BLaER1 treated with 17β-estradiol and CSF1 and Interleukin-3, amounts not matched to agents 10 nM and 100 nM (cell line): ENCODE data around the gene POC1A.

Experiments used
- H3K27ac ChIP-seq, 11 experiments: shearing (Covaris generic); formaldehyde crosslinking; 2 replicates each; pipeline ENCODE4 v1.8.1; 2022
- H3K27me3 ChIP-seq, 11 experiments: shearing (Covaris generic); formaldehyde crosslinking; 2 replicates each; pipeline ENCODE4 v1.8.1; 2022
- H3K36me3 ChIP-seq, 11 experiments: shearing (Covaris generic); formaldehyde crosslinking; 2 replicates each; pipeline ENCODE4 v1.8.1; 2022
- H3K4me1 ChIP-seq, 10 experiments: shearing (Covaris generic); formaldehyde crosslinking; 2 replicates each; pipeline ENCODE4 v1.8.1; 2022
- H3K4me2 ChIP-seq, 11 experiments: shearing (Covaris generic); formaldehyde crosslinking; 2 replicates each; pipeline ENCODE4 v1.8.1; 2022
- H3K4me3 ChIP-seq, 10 experiments: shearing (Covaris generic); formaldehyde crosslinking; 2 replicates each; pipeline ENCODE4 v1.8.1; 2022
- H3K9ac ChIP-seq, 11 experiments: shearing (Covaris generic); formaldehyde crosslinking; 2 replicates each; pipeline ENCODE4 v1.8.1; 2022
- H3K9me3 ChIP-seq, 11 experiments: shearing (Covaris generic); formaldehyde crosslinking; replicated peaks in 1 of 11; 2 replicates each; pipeline ENCODE4 v1.8.1; 2022
- H4K20me1 ChIP-seq, 11 experiments: shearing (Covaris generic); formaldehyde crosslinking; 2 replicates each; pipeline ENCODE4 v1.8.1; 2022
- Cebpa-rat ChIP-seq, 11 experiments: shearing (Covaris generic); IDR thresholded peaks; 2 replicates each; pipeline ENCODE4 v1.8.1; 2022

Gene POC1A

GRCh38 chr3:52106951-52107611, 47.1 kb downstream of the POC1A start:
- H3K27me3 ChIP-seq = no peaks in the 10 kb centered on the region
- no peak overlapping the region for H3K4me3 ChIP-seq
- peaks cover 0 to 4% (median 0%) of the 10 kb centered on the region in 11 experiments; a peak in 1 of 22 replicates for H4K20me1 ChIP-seq
- H3K9me3 ChIP-seq = peaks cover 4 to 12% (median 7%) of the 10 kb centered on the region in 11 experiments; a peak in 20 of 22 replicates
- peak overlapping the region in 7 of 11 experiments; percentile 5 to 82 (median 75); a peak in 12 of 22 replicates for H3K27ac ChIP-seq
- H3K4me1 ChIP-seq = peaks cover 49 to 58% (median 56%) of the 10 kb centered on the region in 10 experiments
- H3K9ac ChIP-seq = peak overlapping the region in 4 of 11 experiments; percentile 18 to 67 (median 20); a peak in 3 of 22 replicates
- peak overlapping the region; percentile 71 to 93 (median 88) for H3K4me2 ChIP-seq
- TF ChIP-seq Cebpa-rat (IDR thresholded peaks at IDR 0.05) = no peak
- H3K36me3 ChIP-seq = peaks cover 8 to 69% (median 46%) of the 10 kb centered on the region in 11 experiments; a peak in 20 of 22 replicates

- Histone ChIP-seq H3K4me1 (peaks cover 34 to 41% (median 36%) of the 10 kb centered on the region in 10 experiments), H3K4me3 (no peak overlapping the region), H3K9me3 (peaks cover 19 to 29% (median 23%) of the 10 kb centered on the region in 11 experiments), H3K27ac (no peak overlapping the region), H3K27me3 (no peaks in the 10 kb centered on the region), H3K4me2 (no peak overlapping the region), H4K20me1 (no peaks in the 10 kb centered on the region), H3K36me3 (peaks cover 20 to 72% (median 57%) of the 10 kb centered on the region in 11 experiments; a peak in 21 of 22 replicates), H3K9ac (no peak overlapping the region)
- no peak for TF ChIP-seq Cebpa-rat (IDR thresholded peaks at IDR 0.05)
These were observed 49.3 kb downstream of the POC1A start for GRCh38 chr3:52104684-52105640.

- H3K27me3 ChIP-seq = no peaks in the 10 kb centered on the region
- H4K20me1 ChIP-seq = no peaks in the 10 kb centered on the region
- H3K9ac ChIP-seq = no peak overlapping the region
- TF ChIP-seq Cebpa-rat (IDR thresholded peaks at IDR 0.05) = no peak
- no peak overlapping the region for H3K4me2 ChIP-seq
- no peak overlapping the region for H3K4me3 ChIP-seq
- peaks cover 19 to 29% (median 23%) of the 10 kb centered on the region in 11 experiments for H3K9me3 ChIP-seq
- peaks cover 13 to 28% (median 21%) of the 10 kb centered on the region in 10 experiments for H3K4me1 ChIP-seq
- no peak overlapping the region for H3K27ac ChIP-seq
- H3K36me3 ChIP-seq = peaks cover 20 to 92% (median 71%) of the 10 kb centered on the region in 11 experiments; a peak in 21 of 22 replicates
These were observed 51.3 kb downstream of the POC1A start for GRCh38 chr3:52102934-52103333.

GRCh38 chr3:52099001-52099401, 55.2 kb downstream of the POC1A start:
- Histone ChIP-seq H3K4me2 (peak overlapping the region in 2 of 11 experiments; percentile 45 to 58; a peak in 3 of 22 replicates), H3K27me3 (no peaks in the 10 kb centered on the region), H3K4me1 (peaks cover 7 to 27% (median 18%) of the 10 kb centered on the region in 10 experiments), H3K9ac (no peak overlapping the region), H3K4me3 (no peak overlapping the region), H3K9me3 (peaks cover 19 to 29% (median 23%) of the 10 kb centered on the region in 11 experiments), H3K36me3 (peaks cover 16 to 100% (median 81%) of the 10 kb centered on the region in 11 experiments; a peak in 21 of 22 replicates), H3K27ac (no peak overlapping the region), H4K20me1 (no peaks in the 10 kb centered on the region)
- TF ChIP-seq Cebpa-rat (IDR thresholded peaks at IDR 0.05) = no peak

- Histone ChIP-seq H3K9ac (no peak overlapping the region), H3K36me3 (peaks cover 16 to 89% (median 77%) of the 10 kb centered on the region in 11 experiments; a peak in 21 of 22 replicates), H3K27ac (no peak overlapping the region), H3K4me3 (no peak overlapping the region), H4K20me1 (no peaks in the 10 kb centered on the region), H3K9me3 (peaks cover 19 to 25% (median 22%) of the 10 kb centered on the region in 11 experiments), H3K27me3 (no peaks in the 10 kb centered on the region), H3K4me1 (peaks cover 18 to 37% (median 28%) of the 10 kb centered on the region in 10 experiments), H3K4me2 (peak overlapping the region in 2 of 11 experiments; percentile 45 to 58; a peak in 4 of 22 replicates)
- no peak for TF ChIP-seq Cebpa-rat (IDR thresholded peaks at IDR 0.05)
These were observed 56.2 kb downstream of the POC1A start for GRCh38 chr3:52097851-52098507.

- peaks cover 6 to 71% (median 59%) of the 10 kb centered on the region in 11 experiments; a peak in 21 of 22 replicates for H3K36me3 ChIP-seq
- no peaks in the 10 kb centered on the region for H4K20me1 ChIP-seq
- H3K27ac ChIP-seq = no peak overlapping the region
These were observed 58.0 kb downstream of the POC1A start for GRCh38 chr3:52095990-52096775.

GRCh38 chr3:52094571-52095485, 59.4 kb downstream of the POC1A start:
- Histone ChIP-seq H3K36me3 (peaks cover 0 to 58% (median 46%) of the 10 kb centered on the region in 11 experiments; a peak in 18 of 22 replicates), H3K4me3 (no peak overlapping the region), H3K27me3 (no peaks in the 10 kb centered on the region), H3K27ac (peak overlapping the region in 4 of 11 experiments; percentile 19 to 83 (median 66); a peak in 3 of 22 replicates), H3K4me2 (peak overlapping the region; percentile 54 to 96 (median 92); a peak in 18 of 22 replicates), H4K20me1 (no peaks in the 10 kb centered on the region; a peak in 1 of 22 replicates), H3K4me1 (peaks cover 49 to 69% (median 55%) of the 10 kb centered on the region in 10 experiments), H3K9me3 (no peaks in the 10 kb centered on the region), H3K9ac (no peak overlapping the region)
- TF ChIP-seq Cebpa-rat (IDR thresholded peaks at IDR 0.05) = no peak

More at GRCh38 chr3:52095990-52096775, 58.0 kb downstream of the POC1A start:
- H3K4me1 ChIP-seq = peaks cover 36 to 55% (median 46%) of the 10 kb centered on the region in 10 experiments
- H3K4me2 ChIP-seq = no peak overlapping the region
- H3K4me3 ChIP-seq = no peak overlapping the region
- H3K9ac ChIP-seq = no peak overlapping the region
- no peaks in the 10 kb centered on the region for H3K27me3 ChIP-seq
- H3K9me3 ChIP-seq = peaks cover 5 to 9% (median 7%) of the 10 kb centered on the region in 11 experiments
- no peak for TF ChIP-seq Cebpa-rat (IDR thresholded peaks at IDR 0.05)
